HL-60 (cell line): ENCODE measurements around the gene GRIK5.

Experiments used
- GABPA ChIP-seq: IDR thresholded peaks from 2 replicates; pipeline ENCODE4 v1.6.1; 2012; ENCODE audit warnings: low read depth
- TF ChIP-seq, protein P1 (sequence below): IDR thresholded peaks from one replicate; pipeline ENCODE4 v1.5.1; 2011; ENCODE audit warnings: low read length, control low read depth, inconsistent platforms; ENCODE audit not compliant: insufficient read depth

DNA sequence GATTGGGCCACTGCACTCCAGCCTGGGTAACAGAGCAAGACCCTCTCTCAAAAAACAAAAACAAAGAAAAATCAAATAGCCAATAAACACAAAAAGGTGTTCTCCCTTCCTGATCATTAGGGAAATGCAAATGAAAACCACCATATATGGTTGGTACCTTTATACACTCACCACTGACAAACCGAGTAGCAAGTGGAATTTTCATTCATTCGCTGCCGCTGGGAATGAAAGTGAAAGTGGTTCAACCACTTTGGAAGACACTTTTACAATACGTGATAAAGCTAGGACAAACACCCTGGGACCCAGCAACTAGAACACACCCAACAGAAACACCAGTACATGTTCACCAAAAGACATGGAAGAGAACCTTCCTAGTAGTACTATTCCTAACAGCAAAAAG, 21.0 kb downstream of the GRIK5 start:
- TF ChIP-seq, protein P1, sequence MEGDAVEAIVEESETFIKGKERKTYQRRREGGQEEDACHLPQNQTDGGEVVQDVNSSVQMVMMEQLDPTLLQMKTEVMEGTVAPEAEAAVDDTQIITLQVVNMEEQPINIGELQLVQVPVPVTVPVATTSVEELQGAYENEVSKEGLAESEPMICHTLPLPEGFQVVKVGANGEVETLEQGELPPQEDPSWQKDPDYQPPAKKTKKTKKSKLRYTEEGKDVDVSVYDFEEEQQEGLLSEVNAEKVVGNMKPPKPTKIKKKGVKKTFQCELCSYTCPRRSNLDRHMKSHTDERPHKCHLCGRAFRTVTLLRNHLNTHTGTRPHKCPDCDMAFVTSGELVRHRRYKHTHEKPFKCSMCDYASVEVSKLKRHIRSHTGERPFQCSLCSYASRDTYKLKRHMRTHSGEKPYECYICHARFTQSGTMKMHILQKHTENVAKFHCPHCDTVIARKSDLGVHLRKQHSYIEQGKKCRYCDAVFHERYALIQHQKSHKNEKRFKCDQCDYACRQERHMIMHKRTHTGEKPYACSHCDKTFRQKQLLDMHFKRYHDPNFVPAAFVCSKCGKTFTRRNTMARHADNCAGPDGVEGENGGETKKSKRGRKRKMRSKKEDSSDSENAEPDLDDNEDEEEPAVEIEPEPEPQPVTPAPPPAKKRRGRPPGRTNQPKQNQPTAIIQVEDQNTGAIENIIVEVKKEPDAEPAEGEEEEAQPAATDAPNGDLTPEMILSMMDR: no peak
- TF ChIP-seq GABPA: no peak
